Tibial nerve (tissue), 4 donors: Measurements from ENCODE around the gene AUH. TPM values are rescaled to one million over a fixed set of nuclear protein-coding genes. Genes with fewer than 3 reads are reported as not detected.

Experiments
- DNase-seq, 2 donors: peaks; one replicate each; pipeline ENCODE4 v3.0.0-alpha.2; 2019; ENCODE audit warnings: low spot score in 2 of 2
- H3K27ac ChIP-seq, 4 donors: fragments of 200-600 bp; sonication (generic) in 3 of 4; one replicate each; pipeline ENCODE4 v1.5.1; 2017 to 2019; ENCODE audit warnings: mild to moderate bottlenecking in 1 of 4
- H3K27me3 ChIP-seq, 2 donors: fragments of 200-600 bp; sonication (generic) in 1 of 2; one replicate each; pipeline versions ENCODE4 v1.5.1 to v1.6.0; 2017 to 2019
- H3K36me3 ChIP-seq, 3 donors: fragments of 200-600 bp; sonication (generic); one replicate each; pipeline ENCODE4 v1.5.1; 2018 to 2019
- H3K4me1 ChIP-seq, 4 donors: fragments of 200-600 bp; sonication (generic) in 3 of 4; one replicate each; pipeline ENCODE4 v1.5.1; 2017 to 2019
- H3K4me3 ChIP-seq, 4 donors: fragments of 200-600 bp; sonication (generic) in 3 of 4; one replicate each; pipeline ENCODE4 v1.5.1; 2017 to 2019; ENCODE audit warnings: mild to moderate bottlenecking in 1 of 4, moderate library complexity in 1 of 4
- H3K9me3 ChIP-seq, 4 donors: fragments of 200-600 bp; sonication (generic) in 3 of 4; one replicate each; pipeline ENCODE4 v1.5.1; 2017 to 2019
- CTCF ChIP-seq, 5 experiments: fragments of 200-600 bp in 3 of 5; fragments of 450-650 bp in 2 of 5; sonication (generic) in 3 of 5; IDR thresholded peaks; one replicate each; pipeline ENCODE4 v1.5.1; 2016 to 2019; ENCODE audit warnings: antibody characterized with exemption in 5 of 5, mild to moderate bottlenecking in 3 of 5, moderate library complexity in 2 of 5
- EP300 ChIP-seq, 2 donors: sonication (generic); formaldehyde crosslinking; IDR thresholded peaks; one replicate each; pipeline ENCODE4 v1.6.1; 2017; ENCODE audit warnings: antibody characterized with exemption in 2 of 2, mild to moderate bottlenecking in 1 of 2
- POLR2A ChIP-seq, 2 donors: fragments of 450-650 bp; IDR thresholded peaks; one replicate each; pipeline ENCODE4 v1.6.1; 2017; ENCODE audit warnings: antibody characterized with exemption in 2 of 2, mild to moderate bottlenecking in 2 of 2, moderate library complexity in 2 of 2
- WGBS, 2 donors: methylation state at CpG; one replicate each; pipeline ENCODE4 v1.1.5; 2018; 5-methylcytosine and 5-hydroxymethylcytosine counted together
- total RNA-seq, 4 donors: library from RNA; depleted of rRNA; stranded (reverse); fragments of >200 nt; gene quantifications; one replicate each; pipeline ENCODE4 v1.1.0, GENCODE V29; 2016

Gene AUH
- total RNA-seq, 4 donors from 2014 or later: 40.5 to 70.1 (median 44.9) TPM

DNA sequence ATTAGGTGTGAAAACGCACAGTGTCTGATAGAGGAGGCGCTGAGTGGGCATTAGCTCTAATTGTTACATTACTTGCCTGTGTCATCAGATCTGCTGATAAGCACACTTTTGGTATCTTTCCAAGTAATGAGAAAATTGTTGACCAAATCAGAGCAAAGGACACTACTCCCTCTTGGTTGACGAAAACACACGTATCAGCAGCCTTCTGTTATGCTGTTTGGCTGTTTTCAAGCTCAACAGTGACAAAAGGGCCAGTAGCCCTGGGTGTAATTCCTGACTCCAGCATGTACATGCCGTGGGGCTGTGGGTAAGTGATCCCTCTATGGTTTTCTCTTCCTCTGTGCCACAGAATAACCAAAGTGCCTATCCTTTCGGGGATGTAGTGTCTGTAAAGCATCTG is 151.4 kb downstream of the AUH start:
- WGBS, 2 donors: 67 to 84% methylated on average over 6 of the region's 6 CpGs
- Histone ChIP-seq H3K9me3 (no peaks in the 10 kb centered on the region), H3K4me3 (no peak overlapping the region), H3K4me1 (peaks cover 0 to 28% (median 22%) of the 10 kb centered on the region in 4 donors), H3K27me3 (no peaks in the 10 kb centered on the region), H3K27ac (peak overlapping the region in 3 of 4 donors; percentile 20 to 59 (median 23)), H3K36me3 (peaks cover 0 to 9% (median 0%) of the 10 kb centered on the region in 3 donors)
- TF ChIP-seq EP300 (IDR thresholded peaks at IDR 0.05): peak in 1 of 2 donors; percentile 5
- TF ChIP-seq POLR2A (IDR thresholded peaks at IDR 0.05): no peak
- DNase-seq: no peak

DNA sequence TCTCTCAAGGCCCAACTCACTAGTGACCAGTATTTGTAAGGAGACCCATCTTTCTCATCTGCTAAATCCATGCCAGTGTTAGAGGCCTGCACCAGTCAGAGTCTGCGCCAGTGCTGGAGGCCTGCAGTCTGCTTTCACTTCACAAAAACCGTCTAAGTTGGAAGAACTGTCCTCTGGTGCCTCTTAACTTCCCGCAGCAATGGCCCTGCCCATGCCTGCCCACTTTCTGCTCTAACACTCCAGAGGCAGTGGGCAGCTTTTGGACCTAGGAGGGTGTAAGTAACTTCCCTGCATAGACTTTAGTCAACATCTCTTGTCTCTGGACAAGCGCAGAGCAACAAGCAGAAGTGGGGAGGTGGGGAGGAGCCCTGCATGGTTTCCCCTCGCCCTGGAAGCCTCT is 152.9 kb downstream of the AUH start:
- Histone ChIP-seq H3K36me3 (peaks cover 0 to 9% (median 0%) of the 10 kb centered on the region in 3 donors), H3K9me3 (no peaks in the 10 kb centered on the region), H3K4me1 (peaks cover 0 to 28% (median 22%) of the 10 kb centered on the region in 4 donors), H3K27ac (peak overlapping the region; percentile 62 to 89 (median 86)), H3K4me3 (no peak overlapping the region), H3K27me3 (no peaks in the 10 kb centered on the region)
- WGBS, 2 donors: 85% methylated on average over 5 of the region's 5 CpGs
- no peak for TF ChIP-seq EP300 (IDR thresholded peaks at IDR 0.05)
- no peak for TF ChIP-seq CTCF (IDR thresholded peaks at IDR 0.05)
- no peak for TF ChIP-seq POLR2A (IDR thresholded peaks at IDR 0.05)
- DNase-seq: no peak

DNA sequence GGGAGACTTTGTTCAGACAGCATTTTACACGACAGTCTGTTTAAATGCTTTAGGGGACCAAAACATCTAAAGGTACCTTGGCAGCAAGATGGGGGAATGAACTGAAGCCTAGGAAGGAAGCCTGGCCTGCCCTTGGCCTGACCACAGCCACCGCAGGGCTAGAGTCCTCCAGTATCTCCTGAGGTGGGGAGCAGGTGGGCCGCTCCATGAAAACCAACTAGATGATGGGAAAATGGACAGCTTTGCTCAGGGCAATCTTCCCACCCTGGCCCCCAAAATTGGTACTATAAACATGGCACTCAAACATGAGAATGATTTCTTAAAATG is 153.3 kb downstream of the AUH start:
- H3K4me3 ChIP-seq: peak overlapping the region in 1 of 4 donors; percentile 23

DNA sequence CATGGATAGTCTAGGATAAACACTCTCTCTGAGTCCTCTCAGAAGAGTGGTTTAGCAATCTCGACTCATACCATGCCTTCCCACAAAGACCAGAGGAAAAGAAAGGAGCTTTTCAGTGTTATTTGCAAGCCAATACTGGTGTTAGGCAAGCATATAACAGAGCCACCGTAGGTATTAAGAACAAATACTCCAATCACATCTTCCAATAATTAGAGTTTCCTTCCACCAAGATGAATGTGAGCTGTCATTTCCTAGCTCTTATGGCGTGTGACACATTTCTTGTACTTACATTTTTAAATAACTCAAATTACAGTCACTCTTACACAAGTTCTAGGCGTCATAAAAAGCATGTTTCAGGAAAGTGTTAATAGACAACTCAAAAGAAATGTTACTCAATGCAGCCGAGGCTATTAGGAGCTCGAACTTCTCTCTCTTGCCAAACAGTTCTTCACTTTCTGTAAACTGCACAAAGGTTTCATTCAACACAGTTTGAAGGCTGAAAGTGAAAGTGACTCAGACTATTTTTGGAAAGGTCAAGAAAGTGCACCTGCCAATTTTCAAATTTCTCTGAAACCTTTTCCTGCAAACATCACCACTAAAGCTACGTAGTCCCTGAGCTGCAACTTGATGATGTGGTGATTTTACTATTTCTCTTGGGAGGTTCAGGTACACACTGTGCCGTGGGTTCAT is 153.8 kb downstream of the AUH start:
- DNase-seq: no peak
- peaks cover 0 to 2% (median 0%) of the 10 kb centered on the region in 3 donors for H3K36me3 ChIP-seq
- no peaks in the 10 kb centered on the region for H3K27me3 ChIP-seq
- peaks cover 0 to 28% (median 22%) of the 10 kb centered on the region in 4 donors for H3K4me1 ChIP-seq
- peak in 1 of 2 donors; percentile 7 for TF ChIP-seq POLR2A (IDR thresholded peaks at IDR 0.05)
- no peak for TF ChIP-seq CTCF (IDR thresholded peaks at IDR 0.05)
- TF ChIP-seq EP300 (IDR thresholded peaks at IDR 0.05): peak in 1 of 2 donors; percentile 91
- peak overlapping the region in 1 of 4 donors; percentile 23 for H3K4me3 ChIP-seq
- H3K27ac ChIP-seq: peak overlapping the region; percentile 62 to 89 (median 86)
- WGBS, 2 donors: 8% methylated on average over 8 of the region's 8 CpGs
- peaks cover 0 to 4% (median 0%) of the 10 kb centered on the region in 4 donors for H3K9me3 ChIP-seq

More for the DNA sequence above, 153.3 kb downstream of the AUH start:
- 50 to 67% methylated on average over 3 of the region's 3 CpGs for WGBS, 2 donors
- TF ChIP-seq POLR2A (IDR thresholded peaks at IDR 0.05) (no peak), EP300 (IDR thresholded peaks at IDR 0.05) (no peak), CTCF (IDR thresholded peaks at IDR 0.05) (no peak)
- Histone ChIP-seq H3K27me3 (no peaks in the 10 kb centered on the region), H3K27ac (peak overlapping the region; percentile 62 to 89 (median 86)), H3K4me1 (peaks cover 0 to 28% (median 22%) of the 10 kb centered on the region in 4 donors), H3K9me3 (no peaks in the 10 kb centered on the region), H3K36me3 (peaks cover 0 to 7% (median 0%) of the 10 kb centered on the region in 3 donors)
- no peak for DNase-seq

- WGBS, 2 donors: 74 to 82% methylated on average over 9 of the region's 9 CpGs
- peaks cover 0 to 28% (median 22%) of the 10 kb centered on the region in 4 donors for H3K4me1 ChIP-seq
- TF ChIP-seq CTCF (IDR thresholded peaks at IDR 0.05) (no peak), POLR2A (IDR thresholded peaks at IDR 0.05) (peak in 1 of 2 donors; percentile 5), EP300 (IDR thresholded peaks at IDR 0.05) (no peak)
- H3K4me3 ChIP-seq: no peak overlapping the region
- H3K27me3 ChIP-seq: no peaks in the 10 kb centered on the region
- peaks cover 0 to 8% (median 0%) of the 10 kb centered on the region in 4 donors for H3K9me3 ChIP-seq
- DNase-seq: no peak
- H3K27ac ChIP-seq: peak overlapping the region; percentile 62 to 89 (median 86)
- H3K36me3 ChIP-seq: no peaks in the 10 kb centered on the region
Observed at GRCh38 chr9:91207397-91207728, 154.4 kb downstream of the AUH start.
